Astrocyte of the hippocampus (primary cell): ENCODE results near the gene PLEKHG2.

Experiments
- DNase-seq: peaks from one replicate; pipeline ENCODE4 v3.0.0; 2011; ENCODE audit warnings: low read depth, low spot score

PLEKHG2 gene

DNA sequence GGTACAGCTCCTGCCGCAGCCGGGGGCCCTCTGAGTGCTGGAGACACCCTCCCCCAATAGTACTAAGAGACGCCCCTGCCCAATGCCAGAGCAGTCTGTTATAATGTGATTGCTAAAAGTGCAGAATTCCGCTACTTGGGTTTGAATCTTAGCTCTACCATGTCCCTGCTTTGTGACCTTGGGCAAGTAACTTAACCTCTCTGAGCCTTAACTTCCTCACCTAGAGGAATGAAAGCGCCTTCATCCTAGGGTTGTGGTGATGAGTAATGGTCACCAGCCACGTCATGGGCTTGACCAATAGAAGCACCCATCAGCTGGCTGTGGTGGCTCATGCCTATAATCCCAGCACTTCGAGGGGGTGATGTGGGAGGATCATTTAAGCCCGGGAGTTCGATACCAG, 6.5 kb downstream of the PLEKHG2 start:
- no peak for DNase-seq

DNA sequence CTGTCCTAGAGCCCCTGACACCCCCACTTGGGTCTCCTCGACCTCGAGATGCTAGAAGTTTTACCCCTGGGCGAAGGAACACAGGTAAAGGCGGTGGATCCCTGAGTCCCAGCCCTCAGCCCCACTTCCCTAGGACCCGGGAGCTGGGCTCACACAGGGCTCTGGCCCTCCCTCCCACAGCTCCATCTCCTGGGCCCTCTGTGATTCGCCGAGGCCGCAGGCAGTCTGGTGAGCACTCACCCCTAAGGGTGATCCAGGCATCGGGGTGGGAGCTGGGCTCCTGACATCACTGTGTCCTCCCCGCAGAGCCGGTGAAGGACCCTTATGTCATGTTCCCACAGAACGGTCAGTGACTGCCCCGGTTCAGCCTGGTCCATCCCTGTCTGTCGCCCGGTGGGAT, 8.3 kb downstream of the PLEKHG2 start:
- no peak for DNase-seq

DNA sequence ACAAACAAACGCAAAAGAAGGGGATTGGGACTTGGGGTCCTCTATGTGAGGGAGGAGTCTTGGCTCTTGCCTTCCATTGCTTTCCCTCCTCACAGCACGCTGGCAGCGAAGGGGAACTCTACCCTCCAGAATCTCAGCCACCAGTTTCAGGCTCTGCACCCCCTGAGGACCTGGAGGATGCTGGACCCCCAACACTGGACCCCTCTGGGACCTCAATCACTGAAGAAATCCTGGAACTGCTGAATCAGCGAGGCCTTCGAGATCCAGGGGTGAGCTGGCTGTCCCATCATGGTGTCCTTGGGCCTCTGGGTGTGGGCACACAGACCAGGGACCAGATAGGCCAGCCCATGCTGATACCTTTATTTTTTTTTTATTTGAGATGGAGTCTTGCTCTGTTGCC, 9.6 kb downstream of the PLEKHG2 start:
- no peak for DNase-seq

DNA sequence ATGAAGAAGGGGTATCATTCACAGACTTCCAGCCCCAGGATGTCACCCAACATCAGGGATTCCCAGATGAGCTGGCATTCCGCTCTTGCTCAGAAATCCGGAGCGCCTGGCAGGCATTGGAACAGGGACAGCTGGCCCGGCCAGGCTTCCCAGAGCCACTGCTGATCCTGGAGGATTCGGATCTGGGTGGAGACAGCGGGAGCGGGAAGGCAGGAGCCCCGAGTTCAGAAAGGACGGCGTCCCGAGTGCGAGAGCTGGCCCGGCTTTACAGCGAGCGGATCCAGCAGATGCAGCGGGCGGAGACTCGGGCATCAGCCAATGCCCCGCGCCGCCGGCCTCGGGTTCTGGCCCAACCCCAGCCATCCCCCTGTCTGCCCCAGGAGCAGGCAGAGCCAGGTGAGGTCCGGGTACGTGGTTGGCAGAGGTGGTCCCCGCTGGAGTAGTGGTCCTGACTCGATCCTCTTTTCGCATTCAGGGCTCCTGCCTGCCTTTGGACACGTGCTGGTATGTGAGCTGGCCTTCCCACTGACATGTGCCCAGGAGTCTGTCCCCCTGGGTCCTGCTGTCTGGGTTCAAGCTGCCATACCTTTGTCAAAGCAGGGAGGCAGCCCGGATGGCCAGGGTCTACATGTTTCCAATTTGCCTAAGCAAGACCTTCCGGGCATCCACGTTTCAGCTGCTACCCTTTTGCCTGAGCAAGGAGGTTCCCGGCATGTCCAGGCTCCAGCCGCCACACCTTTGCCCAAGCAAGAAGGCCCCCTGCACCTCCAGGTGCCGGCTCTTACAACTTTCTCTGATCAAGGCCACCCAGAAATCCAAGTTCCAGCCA, 11.0 kb downstream of the PLEKHG2 start:
- DNase-seq = no peak

DNA sequence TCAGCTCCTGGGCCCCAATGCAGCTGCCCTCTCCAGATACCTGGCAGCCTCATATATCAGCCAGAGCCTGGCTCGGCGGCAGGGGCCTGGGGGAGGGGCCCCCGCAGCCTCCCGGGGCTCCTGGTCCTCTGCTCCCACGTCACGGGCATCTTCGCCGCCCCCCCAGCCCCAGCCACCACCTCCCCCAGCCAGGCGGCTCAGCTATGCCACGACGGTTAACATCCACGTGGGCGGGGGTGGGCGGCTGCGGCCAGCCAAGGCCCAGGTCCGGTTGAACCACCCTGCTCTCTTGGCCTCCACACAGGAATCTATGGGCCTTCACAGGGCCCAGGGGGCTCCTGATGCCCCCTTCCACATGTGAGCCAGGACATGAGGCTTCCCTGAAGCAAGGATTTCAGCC, 12.5 kb downstream of the PLEKHG2 start:
- no peak for DNase-seq

DNA sequence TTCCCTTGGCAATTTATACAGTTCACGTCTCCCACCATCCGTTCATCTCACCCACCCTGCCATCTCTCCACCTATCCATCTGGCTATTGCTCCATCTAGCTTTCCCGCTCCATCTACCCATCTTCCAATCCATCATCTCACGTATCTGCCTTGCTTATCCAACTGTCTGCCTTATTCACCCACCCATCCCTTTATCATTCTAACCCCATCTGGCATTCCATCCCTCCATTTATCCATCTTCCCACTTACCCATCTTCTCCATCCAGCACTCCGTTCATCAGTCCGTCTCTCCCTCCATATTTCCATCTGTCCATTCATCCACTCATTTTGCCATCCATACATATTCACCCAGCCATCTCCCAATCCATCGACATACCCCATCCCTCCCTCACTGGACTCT, 13.3 kb downstream of the PLEKHG2 start:
- DNase-seq = no peak

DNA sequence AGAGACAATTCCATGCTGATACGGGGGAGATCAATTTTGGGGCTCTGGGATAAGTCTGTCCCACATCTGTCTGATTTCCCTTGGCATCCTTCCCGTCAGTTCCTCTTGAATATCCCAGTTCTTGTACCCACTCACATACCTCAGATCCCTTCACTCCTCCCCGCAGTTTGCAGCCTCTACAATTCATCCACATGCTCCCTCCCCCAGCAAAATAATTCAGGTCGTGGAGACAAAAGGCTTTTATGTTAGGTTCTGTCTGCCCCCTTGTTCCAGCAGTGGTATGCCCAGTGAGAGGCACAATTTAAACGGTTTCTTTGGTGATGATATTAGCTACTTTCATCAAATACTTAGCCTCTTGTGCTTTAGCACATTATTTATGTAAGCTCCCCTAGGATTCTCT, 13.7 kb downstream of the PLEKHG2 start:
- DNase-seq = no peak

DNA sequence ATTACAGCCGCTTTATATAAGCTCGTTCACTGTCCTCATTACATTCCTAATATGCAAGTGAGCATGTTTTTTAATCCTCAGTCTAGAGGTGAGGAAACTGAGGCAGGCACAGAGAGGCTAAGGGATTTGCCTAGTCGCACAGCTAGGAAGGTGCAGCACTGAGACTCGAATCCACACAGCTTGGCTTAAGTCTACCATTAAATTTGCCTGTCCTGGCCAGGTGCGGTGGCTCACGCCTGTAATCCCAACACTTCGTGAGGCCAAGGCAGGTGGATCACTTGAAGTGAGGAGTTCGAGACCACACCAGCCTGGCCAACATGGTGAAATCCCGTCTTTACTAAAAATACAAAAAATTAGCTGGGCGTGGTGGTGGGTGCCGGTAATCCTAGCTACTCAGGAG, 15.2 kb downstream of the PLEKHG2 start:
- no peak for DNase-seq

DNA sequence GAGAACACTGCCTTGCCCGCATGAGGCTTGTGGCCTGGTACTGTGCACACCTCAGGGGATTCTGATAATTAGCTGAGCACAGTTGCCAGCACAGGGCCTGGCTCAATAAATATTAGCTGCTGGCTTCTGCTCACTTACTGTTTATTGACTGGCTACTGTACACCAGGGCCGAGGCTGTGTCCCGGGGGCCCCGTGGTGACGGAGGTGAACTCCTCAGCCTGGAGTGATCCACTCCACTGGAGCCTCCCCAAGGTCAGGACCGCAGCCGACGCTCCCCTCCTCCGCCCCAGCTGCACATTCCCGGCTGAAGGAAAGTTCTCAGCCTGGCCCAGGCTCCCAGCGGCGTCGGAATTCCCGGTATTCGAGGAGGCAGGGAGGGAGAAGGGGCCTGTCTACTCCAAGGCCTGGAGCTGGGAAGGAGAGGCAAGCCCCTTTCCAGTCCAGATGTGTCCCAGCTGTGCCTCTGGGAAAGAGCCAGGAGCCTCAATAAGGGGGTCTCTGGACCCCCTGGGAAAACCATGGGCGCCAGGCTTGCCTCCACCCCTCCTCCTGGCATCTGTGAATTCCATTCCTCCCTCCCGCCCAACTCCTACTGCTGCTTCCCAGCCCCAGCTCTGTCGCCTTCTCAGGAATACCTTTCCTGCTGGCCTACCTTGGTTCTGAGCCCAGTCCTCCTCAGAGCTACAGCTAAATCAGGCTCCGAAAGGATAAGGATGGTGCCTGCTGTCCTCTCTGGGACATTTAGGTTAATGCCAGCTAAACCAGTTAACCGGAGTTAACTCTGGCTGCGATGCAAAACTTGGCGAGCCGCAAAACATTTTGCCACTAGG, 16.0 kb downstream of the PLEKHG2 start:
- peak; percentile 96 for DNase-seq

DNA sequence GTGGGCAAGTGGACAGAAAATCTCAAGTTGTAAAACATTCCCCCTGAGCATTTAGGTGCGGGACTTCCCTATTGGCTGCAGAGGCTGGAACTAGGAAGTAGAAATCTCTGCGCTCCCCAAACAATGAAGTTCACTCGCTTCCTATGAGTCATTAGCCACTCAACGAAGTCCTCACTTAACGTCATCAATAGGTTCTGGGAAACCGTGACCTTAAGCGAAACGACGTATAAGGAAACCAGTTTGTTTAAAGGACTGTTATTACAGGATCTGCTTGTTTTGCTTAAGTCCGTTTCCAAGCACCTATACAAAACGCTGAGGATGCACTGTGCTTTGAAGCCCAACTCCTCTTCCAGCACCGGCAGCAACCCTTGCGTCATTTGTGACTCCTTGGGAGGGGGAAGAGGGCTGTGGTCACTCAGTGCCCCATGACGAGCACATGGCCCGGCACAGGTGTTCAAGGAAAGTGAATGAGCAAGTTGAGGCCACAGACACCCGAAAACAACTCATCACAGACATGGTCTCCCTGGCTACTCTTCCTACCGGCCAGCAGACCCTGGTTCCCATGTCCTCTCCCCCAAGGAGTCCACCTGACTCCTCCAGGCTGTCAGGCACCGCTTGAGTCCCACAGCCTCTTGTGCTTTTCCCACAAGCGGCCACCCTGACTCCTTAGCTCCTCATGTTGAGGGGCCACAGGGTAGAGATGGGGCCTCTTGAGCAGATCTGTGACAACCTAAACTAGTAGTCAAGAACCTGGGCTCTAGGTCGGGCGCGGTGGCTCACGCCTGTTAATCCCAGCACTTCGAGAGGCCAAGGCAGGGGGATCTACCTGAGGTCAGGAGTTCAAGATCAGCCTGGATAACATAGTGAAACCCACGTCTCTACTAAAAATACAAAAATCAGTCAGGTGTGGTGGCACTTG, 18.5 kb downstream of the PLEKHG2 start:
- DNase-seq = peak; percentile 89

DNA sequence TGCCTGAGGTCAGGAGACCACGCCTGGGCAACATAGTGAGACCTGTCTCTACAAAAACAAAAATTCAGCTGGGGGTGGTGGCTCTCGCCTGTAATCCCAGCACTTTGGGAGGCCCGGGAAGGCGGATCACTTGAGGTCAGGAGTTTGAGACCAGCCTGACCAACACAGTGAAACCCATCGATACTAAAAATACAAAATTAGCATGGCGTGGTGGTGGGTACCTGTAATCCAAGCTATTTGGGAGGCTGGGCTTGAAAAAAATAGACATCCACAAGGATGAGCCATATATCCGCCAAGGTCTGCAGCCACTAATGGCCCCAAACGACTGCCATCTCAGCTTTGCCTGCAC, 20.2 kb downstream of the PLEKHG2 start:
- no peak for DNase-seq

DNA sequence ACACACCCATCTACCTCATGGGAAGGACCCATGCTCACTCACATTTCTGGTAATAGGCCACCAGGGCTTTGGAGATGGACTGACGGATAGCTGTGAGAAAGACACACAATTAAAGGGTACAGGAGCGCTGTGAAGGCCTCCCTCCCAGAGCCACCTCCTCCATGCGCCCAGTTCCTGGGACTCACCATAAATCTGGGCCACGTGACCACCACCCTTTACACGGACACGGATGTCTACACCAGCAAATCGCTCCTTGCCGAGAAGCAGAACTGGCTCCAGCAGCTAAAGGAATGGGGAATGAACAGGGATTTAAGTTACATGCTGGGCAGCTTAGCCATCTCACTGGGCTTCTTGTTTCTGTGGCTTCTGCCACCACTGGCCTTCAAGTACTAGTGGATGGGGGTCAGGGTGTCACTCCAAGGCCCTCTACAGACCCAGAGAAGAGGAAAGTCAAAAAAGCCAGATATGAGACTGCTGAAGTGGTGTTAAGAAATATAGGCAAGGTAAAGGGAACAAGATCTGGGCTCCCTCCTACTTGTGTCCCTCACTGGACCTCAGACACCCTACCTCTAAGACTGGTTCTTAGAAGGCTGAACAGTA, 21.1 kb downstream of the PLEKHG2 start:
- DNase-seq = no peak

DNA sequence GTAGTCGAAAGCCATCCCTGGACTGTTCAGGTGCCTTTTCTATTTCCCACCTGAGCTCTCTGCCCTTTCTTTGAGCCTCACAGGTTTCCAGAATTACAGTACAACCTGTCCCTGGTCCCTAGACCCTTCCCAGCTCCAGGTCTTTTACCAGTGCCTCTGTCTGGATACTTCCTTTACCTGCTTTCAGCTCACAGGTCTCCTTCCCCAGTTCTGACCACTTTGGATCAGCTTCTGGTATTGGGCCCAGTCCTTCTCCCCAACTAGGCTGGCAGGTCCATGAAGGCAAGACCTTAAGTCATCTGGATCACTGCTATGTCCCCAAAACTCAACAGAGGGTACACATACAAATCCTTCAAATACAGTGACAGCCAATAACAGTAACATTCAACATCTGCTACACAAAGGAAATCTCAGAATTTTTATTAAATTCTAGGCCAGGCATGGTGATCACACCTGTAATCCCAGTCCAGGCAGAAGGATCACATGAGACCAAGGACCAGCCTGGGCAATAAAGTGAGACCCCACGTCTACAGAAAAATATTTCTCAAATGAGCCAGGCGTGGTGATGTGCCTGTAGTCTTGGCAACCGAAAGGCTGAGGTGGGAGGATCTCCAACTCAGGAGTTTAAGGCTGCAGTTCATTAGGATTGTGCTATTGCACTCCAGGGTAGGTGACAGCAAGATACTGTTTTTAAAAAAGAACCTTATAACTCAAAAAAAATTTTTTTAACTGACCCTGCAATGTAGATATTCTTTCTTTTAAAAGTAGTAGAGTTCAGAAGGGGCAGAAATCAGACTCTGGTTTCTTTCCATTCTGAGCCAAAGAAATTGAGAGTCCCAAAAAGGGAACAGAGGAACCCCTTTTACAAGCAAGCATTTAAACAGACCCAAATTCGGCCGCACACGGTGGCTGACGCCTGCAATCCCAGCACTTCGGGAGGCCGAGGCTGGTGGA, 21.9 kb downstream of the PLEKHG2 start:
- DNase-seq = no peak

DNA sequence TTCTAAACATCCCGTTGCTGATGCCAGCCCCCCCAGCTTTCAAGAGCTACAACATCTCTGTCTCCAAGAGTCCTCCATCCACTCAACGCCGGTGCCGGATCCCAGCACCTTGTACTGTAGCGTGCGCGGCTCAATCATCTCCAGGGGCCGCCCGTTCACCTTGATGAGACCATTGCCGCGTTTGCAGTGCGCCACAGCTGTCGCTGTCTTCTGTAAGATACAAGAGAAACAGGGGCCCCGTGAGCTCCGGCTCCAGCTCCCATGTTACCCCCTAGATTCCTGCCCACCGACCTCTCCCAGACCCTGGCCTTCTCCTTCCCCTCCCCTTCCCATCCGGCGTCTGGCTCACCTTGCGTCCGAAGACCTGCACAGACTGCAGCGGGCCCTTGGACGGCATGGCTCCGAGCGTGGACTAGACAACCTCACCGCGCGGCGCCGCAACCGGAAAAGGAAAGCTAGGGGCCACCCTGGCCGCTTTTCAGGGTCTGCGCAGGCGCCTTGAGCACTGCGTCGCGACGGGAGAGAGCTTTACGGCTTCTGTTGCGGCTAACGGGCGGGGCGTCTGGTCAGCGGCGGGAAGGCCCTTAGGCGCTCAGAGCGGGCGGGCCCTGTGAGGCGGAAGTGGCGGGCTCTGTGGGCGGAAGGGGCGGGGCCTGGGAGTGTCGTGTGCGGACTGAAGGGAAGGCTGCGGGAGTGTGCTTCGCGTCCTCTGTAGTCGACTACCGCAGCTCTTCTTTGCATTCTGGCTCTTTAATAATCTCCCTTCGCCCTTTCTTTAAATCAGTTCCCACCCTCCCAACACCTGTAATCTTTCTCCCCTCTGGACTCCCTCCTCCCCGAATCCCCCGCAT, 23.3 kb downstream of the PLEKHG2 start, which contains the start of gene RPS16:
RPS16 (minus strand) TSS at position 451 of the 851 bp plus-strand sequence; CDS start at position 397, 54 bp downstream.
- peak; percentile 99 for DNase-seq

DNA sequence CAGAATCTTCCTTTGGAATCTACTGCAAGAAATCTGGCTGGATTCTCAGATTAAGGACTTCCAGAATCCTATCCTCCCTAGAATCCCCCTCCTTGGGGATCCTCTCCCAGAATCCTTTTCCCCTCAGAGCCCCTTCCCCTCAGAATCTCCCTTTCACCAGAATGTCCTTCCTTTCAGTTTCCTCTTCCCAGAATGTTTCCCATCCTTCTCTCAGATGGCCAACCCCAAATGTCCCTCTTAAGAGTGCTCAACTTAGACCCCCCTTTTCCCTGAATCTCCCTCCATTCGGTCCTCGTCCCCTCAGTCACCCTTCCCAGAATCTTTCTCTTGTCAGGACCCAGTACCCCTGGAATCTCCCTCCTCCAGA, 23.9 kb downstream of the PLEKHG2 start:
- DNase-seq = no peak

DNA sequence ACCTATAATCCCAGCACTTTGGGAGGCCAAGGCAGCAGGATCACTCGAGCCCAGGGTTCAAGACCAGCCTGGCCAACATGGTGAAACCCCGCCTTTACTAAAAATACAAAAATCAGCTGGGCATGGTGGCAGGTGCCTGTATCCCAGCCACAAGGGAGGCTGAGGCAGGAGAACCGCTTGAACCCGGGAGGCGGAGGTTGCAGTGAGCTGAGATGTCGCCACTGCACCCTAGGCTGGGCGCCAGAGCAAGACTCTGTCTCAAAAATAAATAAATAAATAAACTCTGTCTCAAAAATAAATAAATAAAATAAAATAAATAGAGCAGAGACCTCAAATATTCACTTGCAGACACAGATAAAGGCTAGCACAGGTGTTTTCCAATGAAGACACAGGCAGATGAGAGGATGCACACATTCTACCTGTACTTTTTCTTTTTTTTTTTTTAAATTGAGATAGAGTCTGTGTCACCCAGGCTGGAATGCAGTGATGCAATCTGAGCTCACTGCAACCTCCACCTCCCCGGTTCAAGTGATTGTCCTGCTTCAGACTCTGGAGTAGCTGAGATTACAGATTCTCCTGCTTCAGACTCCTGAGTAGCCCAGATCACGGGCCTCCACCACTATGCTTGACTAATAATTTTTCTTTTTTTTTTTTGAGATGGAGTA, 25.9 kb downstream of the PLEKHG2 start:
- DNase-seq = no peak

DNA sequence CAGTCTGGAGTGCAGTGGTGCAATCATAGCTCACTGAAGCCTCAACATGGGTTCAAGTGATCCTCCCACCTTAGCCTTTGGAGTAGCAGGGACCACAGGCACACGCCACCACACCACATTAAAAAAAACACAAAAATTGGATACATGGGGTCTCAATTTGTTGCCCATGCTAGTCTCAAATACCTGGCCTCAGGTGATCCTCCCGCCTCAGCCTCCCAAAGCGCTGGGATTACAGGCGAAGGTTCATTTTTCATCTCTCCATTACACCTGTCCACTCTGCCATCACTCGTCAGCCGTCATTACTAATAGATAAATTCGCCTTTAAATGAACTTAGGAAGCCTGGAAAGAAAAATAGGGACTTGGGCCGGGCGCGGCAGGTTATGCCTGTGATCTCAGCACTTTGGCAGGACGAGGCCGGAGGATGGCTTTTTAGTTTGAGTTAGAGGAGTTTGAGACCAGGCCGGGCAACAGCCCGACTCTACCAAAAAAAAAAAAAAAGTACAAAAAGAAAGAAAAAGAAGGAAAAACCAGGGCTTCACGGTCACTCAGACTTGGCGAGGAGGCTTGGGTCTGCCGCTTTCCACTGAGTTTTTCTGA, 32.2 kb downstream of the PLEKHG2 start:
- DNase-seq = peak; percentile 50
